Ovary (tissue), 9 donors: ENCODE results near the gene CLEC4E. TPM values are rescaled to one million over a fixed set of nuclear protein-coding genes. Genes with fewer than 3 reads are reported as not detected.

Experiments used
- DNase-seq, 5 donors: peaks; one replicate each; pipeline ENCODE4 v3.0.0-alpha.2; 2019 to 2020
- H3K27ac ChIP-seq, 2 donors: fragments of 200-600 bp; one replicate each; pipeline versions ENCODE4 v1.5.1 to v1.8.0; 2019 to 2022
- H3K27me3 ChIP-seq: fragments of 200-600 bp; one replicate; pipeline ENCODE4 v1.8.0; 2022
- H3K36me3 ChIP-seq: fragments of 200-600 bp; sonication (generic); one replicate; pipeline ENCODE4 v1.5.1; 2019
- H3K4me1 ChIP-seq: one replicate; pipeline ENCODE4 v1.8.1; 2013; ENCODE audit warnings: mild to moderate bottlenecking, moderate library complexity; ENCODE audit not compliant: insufficient read depth
- H3K4me3 ChIP-seq: fragments of 200-600 bp; sonication (generic); one replicate; pipeline ENCODE4 v1.5.1; 2017
- H3K9me3 ChIP-seq, 2 donors: fragments of 200-600 bp in 1 of 2; sonication (generic) in 1 of 2; one replicate each; pipeline versions ENCODE4 v1.5.1 to v1.8.1; 2013 to 2019; ENCODE audit warnings: mild to moderate bottlenecking in 1 of 2, moderate library complexity in 1 of 2
- EP300 ChIP-seq: sonication (generic); formaldehyde crosslinking; IDR thresholded peaks from one replicate; pipeline ENCODE4 v1.6.1; 2017; ENCODE audit warnings: antibody characterized with exemption
- POLR2A ChIP-seq: fragments of 450-650 bp; IDR thresholded peaks from one replicate; pipeline ENCODE4 v1.6.1; 2017; ENCODE audit warnings: antibody characterized with exemption, mild to moderate bottlenecking, moderate library complexity
- WGBS, 3 donors: extraction: QIAGEN DNeasy Blood & Tissue Kit in 1 of 3; methylation state at CpG; one replicate each; pipeline versions ENCODE4 v1.1.5 to v1.1.7; 2013 to 2017; 5-methylcytosine and 5-hydroxymethylcytosine counted together
- intact Hi-C, 4 donors: fragments of 100-400 bp; cut with DNase I; formaldehyde crosslinking; loops; one replicate each; pipeline versions ENCODE4 v1.11.0 to v1.15.1; 2022 to 2023
- polyA plus RNA-seq, 2 donors: library from polyadenylated mRNA; stranded (reverse); fragments of 200-250 nt in 1 of 2; fragments of 350-450 nt in 1 of 2; fragmentation: Illumina TruSeq in 1 of 2; extraction: RNeasy Lipid Tissue Mini Kit (QIAGEN cat#74804) in 1 of 2; gene quantifications; one replicate each; pipeline ENCODE4 v1.2.3, GENCODE V29; 2013 to 2014
- total RNA-seq, 7 donors: library from RNA; depleted of rRNA in 2 of 7; stranded (reverse); fragments of >200 nt in 2 of 7; fragmentation: NEBNext Ultra II Directional in 3 of 7; extraction: Animal tissue kit (Norgen Biotek cat#: 25700) in 3 of 7; gene quantifications; one replicate each; pipeline versions ENCODE4 v1.1.0 to v1.2.4, GENCODE V29; 2016 to 2023
- TF ChIP-seq, protein P1 (sequence below), 3 donors: fragments of 450-650 bp in 2 of 3; fragments of 200-600 bp in 1 of 3; IDR thresholded peaks; one replicate each; pipeline versions ENCODE4 v1.5.1 to v1.8.0; 2016 to 2022; ENCODE audit warnings: antibody characterized with exemption in 3 of 3, mild to moderate bottlenecking in 1 of 3
- donor health status: DM: no; HTN: no; CAD: no; lungs with moderate emphysema.
- donor health status: DM: no; HTN: no; CAD: no.
- donor health status: Bipolar disorder and iron deficiency.
- donor health status: DM: yes; HTN: yes; CAD: no.
- donor health status: DM: no; HTN: no; CAD: no.
- donor health status: DM: yes; HTN: yes; CAD: no.

The CLEC4E gene
- total and polyA plus RNA-seq, 9 donors, result 0.35 to 2.8 (median 0.97) TPM; not detected in 1

DNA sequence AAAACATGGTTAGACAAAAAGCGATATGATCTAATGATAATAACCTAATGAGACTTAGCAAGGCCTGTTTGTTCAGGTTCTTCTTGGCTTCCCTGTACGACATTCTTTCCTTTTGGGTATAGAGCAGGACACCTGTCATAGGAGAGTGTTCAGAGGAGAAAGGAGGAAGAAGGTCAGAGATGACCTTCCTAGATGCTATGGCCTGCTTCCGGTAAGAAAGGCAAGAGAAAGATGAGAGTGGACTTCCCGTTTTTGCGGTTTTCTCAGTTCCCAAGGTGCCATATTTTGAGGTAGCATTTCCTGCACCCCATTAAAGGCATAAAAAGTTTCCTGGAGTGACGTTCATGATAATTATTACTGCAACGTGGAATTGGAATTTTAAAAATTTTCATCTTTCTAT, 8.7 kb downstream of the CLEC4E start:
- H3K36me3 ChIP-seq, result no peaks in the 10 kb centered on the region
- TF ChIP-seq, protein P1, sequence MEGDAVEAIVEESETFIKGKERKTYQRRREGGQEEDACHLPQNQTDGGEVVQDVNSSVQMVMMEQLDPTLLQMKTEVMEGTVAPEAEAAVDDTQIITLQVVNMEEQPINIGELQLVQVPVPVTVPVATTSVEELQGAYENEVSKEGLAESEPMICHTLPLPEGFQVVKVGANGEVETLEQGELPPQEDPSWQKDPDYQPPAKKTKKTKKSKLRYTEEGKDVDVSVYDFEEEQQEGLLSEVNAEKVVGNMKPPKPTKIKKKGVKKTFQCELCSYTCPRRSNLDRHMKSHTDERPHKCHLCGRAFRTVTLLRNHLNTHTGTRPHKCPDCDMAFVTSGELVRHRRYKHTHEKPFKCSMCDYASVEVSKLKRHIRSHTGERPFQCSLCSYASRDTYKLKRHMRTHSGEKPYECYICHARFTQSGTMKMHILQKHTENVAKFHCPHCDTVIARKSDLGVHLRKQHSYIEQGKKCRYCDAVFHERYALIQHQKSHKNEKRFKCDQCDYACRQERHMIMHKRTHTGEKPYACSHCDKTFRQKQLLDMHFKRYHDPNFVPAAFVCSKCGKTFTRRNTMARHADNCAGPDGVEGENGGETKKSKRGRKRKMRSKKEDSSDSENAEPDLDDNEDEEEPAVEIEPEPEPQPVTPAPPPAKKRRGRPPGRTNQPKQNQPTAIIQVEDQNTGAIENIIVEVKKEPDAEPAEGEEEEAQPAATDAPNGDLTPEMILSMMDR (IDR thresholded peaks at IDR 0.05), result no peak
- TF ChIP-seq POLR2A (no peak), EP300 (no peak)
- no peaks in the 10 kb centered on the region for H3K27me3 ChIP-seq
- H3K27ac ChIP-seq, result no peak overlapping the region
- intact Hi-C loops, result no loop called here
- H3K9me3 ChIP-seq, result no peaks in the 10 kb centered on the region
- H3K4me3 ChIP-seq, result no peak overlapping the region
- 73 to 83% (median 74%) methylated on average over 7 of the region's 7 CpGs for WGBS, 3 donors
- H3K4me1 ChIP-seq, result no peaks in the 10 kb centered on the region
- DNase-seq, result no peak

DNA sequence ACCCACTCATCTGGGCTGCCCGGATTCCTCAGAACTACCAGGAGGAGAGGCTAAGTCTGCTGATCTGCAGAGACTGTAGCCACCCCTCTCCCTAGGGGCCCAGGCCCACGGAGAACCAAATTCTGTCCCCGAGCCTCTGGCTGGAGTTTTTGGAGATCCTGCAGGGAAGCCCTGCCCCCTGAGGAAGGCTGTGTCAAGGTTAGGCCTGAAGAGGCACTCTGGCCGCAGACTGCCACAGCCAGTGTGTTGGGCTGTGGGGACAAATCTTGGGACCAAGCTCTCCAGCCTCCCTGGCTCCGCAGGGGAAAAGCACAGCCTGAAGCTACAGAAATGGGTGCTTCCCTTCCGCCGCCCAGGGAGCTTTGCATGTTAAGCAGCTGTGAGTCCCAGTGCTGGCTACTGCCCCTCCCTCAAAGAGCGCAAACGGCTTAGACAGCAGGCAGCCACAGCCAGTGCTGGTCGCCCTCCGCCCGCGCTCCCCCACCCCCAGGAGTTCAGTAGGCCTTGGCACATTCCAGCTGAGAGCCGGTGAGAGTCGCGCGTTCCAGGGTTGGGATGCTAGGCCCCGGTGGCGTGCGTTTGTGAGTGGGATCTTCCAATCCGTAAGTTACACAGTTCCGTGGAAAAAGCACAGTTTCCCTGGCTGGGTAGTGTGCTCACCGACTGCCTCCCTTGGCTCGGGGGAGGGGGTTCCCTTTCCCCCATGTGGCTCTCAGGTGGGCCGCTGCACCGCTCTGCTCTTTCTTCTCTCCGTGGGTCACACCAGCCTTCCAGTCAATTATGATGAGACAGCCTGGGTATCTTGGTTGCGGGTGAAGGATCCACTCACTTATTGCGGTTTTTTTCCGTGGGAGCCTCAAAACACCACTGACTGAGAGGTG, 13.2 kb downstream of the CLEC4E start:
- Histone ChIP-seq H3K4me1 (no peaks in the 10 kb centered on the region), H3K36me3 (no peaks in the 10 kb centered on the region), H3K9me3 (no peaks in the 10 kb centered on the region), H3K27ac (no peak overlapping the region), H3K4me3 (no peak overlapping the region), H3K27me3 (no peaks in the 10 kb centered on the region)
- no peak for DNase-seq
- TF ChIP-seq EP300 (no peak), POLR2A (no peak)
- TF ChIP-seq, protein P1 (IDR thresholded peaks at IDR 0.05), result no peak
- intact Hi-C loops, result no loop called here
- WGBS, 3 donors, result 61 to 67% (median 66%) methylated on average over 30 of the region's 30 CpGs

DNA sequence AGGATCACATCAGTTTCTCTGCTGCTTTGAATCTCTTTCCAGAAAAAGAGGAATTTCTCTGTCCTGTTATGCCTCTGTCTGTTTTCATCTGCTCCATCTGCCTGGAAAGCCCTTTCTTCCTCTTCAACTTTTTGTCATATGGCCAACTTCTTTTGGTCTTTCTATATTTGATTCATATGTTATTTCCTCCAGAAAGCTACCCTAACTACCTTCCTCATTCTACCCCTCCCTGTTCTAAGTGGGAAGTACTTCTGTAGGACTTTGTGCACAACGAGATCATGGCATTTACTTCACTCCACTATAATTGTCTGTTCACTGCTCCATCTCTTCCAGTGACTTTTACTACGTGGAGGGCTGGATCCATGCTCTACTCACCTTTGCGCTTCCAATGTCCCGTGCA, 21.5 kb downstream of the CLEC4E start:
- Histone ChIP-seq H3K27me3 (no peaks in the 10 kb centered on the region), H3K36me3 (no peaks in the 10 kb centered on the region), H3K4me3 (no peak overlapping the region), H3K4me1 (no peaks in the 10 kb centered on the region), H3K9me3 (no peaks in the 10 kb centered on the region), H3K27ac (no peak overlapping the region)
- DNase-seq, result no peak
- 71 to 81% (median 76%) methylated on average over 4 of the region's 4 CpGs for WGBS, 3 donors
- intact Hi-C loops, result no loop called here
- TF ChIP-seq POLR2A (no peak), EP300 (no peak)
- TF ChIP-seq, protein P1 (IDR thresholded peaks at IDR 0.05), result no peak

DNA sequence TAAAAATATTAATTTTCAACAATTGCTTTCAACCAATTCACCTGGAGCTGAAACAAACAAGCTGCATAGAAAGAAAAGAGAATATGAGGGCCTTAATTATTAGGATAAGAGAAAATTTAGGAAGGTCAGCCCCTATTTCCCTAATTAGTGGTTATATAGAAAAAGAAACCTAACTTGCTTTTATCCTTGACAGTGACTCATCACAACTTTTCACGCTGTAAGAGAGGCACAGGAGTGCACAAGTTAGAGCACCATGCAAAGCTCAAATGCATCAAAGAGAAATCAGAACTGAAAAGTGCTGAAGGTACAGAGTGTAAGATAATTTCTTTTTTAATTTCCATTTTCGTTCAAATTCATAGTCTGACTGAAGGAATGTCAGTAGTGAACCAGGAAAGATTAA, 22.7 kb downstream of the CLEC4E start:
- intact Hi-C loops, result no loop called here
- Histone ChIP-seq H3K4me1 (no peaks in the 10 kb centered on the region), H3K36me3 (no peaks in the 10 kb centered on the region), H3K27me3 (no peaks in the 10 kb centered on the region), H3K27ac (no peak overlapping the region), H3K4me3 (no peak overlapping the region), H3K9me3 (no peaks in the 10 kb centered on the region)
- no peak for DNase-seq
- TF ChIP-seq EP300, result no peak
- TF ChIP-seq, protein P1 (IDR thresholded peaks at IDR 0.05), result no peak
- TF ChIP-seq POLR2A, result no peak
- WGBS, 3 donors, result 66 to 78% (median 73%) methylated on average over 2 of the region's 2 CpGs
